MCF 10A (cell line): ENCODE results near the gene PRRG4. TPM values are rescaled to one million over a fixed set of nuclear protein-coding genes. Genes with fewer than 3 reads are reported as not detected.
A peak's percentile ranks its signal among the peaks of the same experiment; 100 is the strongest.
"Not testable (repeated sequence)": the region's sequence is repeated elsewhere in the genome, so short reads cannot be mapped to it uniquely, and the experiment has no call there.

Source experiments
- BruUV-seq: library from RNA; stranded (reverse); fragments of 400-500 nt; replicated peaks from 2 replicates; lab custom pipeline; 2021; lab: Mats Ljungman, UMichigan
- CTCF ChIA-PET: fragments of 300-600 bp; sonication (Branson Sonifier 250); formaldehyde crosslinking; extraction: SDS; loops from one replicate; lab custom pipeline; 2021; ENCODE audit warnings: antibody characterized with exemption, inconsistent platforms; lab: Yijun Ruan, JAX
- POLR2A ChIA-PET: fragments of 300-600, 350-650 bp; sonication (Branson Sonifier 250); formaldehyde crosslinking; extraction: SDS; loops from one replicate; lab custom pipeline; 2020; ENCODE audit warnings: antibody characterized with exemption, inconsistent platforms; lab: Yijun Ruan, JAX
- DNase-seq: peaks from one replicate; pipeline ENCODE4 v3.0.0-alpha.2; 2018; ENCODE audit not compliant: unreplicated experiment
- H3K27ac Mint-ChIP-seq: one replicate; pipeline ENCODE4 v1.8.0; 2022; ENCODE audit warnings: mild to moderate bottlenecking, low read depth, mixed read lengths; ENCODE audit not compliant: unreplicated experiment
- H3K27me3 Mint-ChIP-seq: one replicate; pipeline ENCODE4 v1.8.0; 2022; ENCODE audit warnings: mixed read lengths; ENCODE audit not compliant: insufficient read depth, unreplicated experiment
- H3K36me3 Mint-ChIP-seq: one replicate; pipeline ENCODE4 v1.8.0; 2022; ENCODE audit warnings: mild to moderate bottlenecking, moderate library complexity, mixed read lengths; ENCODE audit not compliant: insufficient read depth, unreplicated experiment
- H3K4me1 Mint-ChIP-seq: one replicate; pipeline ENCODE4 v1.8.0; 2022; ENCODE audit warnings: mixed read lengths; ENCODE audit not compliant: insufficient read depth, unreplicated experiment
- H3K4me3 Mint-ChIP-seq: one replicate; pipeline ENCODE4 v1.8.0; 2022; ENCODE audit warnings: mild to moderate bottlenecking, moderate library complexity, mixed read lengths; ENCODE audit not compliant: unreplicated experiment
- H3K9me3 Mint-ChIP-seq: one replicate; pipeline ENCODE4 v1.8.0; 2022; ENCODE audit warnings: mixed read lengths; ENCODE audit not compliant: unreplicated experiment
- intact Hi-C: fragments of 100-400 bp; cut with micrococcal nuclease; formaldehyde crosslinking; loops from 2 replicates; pipeline ENCODE4 v1.14.1; 2022
- total RNA-seq: library from RNA; stranded (reverse); gene quantifications from 2 replicates; pipeline ENCODE4 v1.2.3, GENCODE V29; 2022
- TF ChIP-seq, protein P1 (sequence below): fragments of 200-600 bp; IDR thresholded peaks from one replicate; pipeline ENCODE4 v1.8.0; 2022; ENCODE audit warnings: antibody characterized with exemption, mild to moderate bottlenecking; ENCODE audit not compliant: unreplicated experiment

PRRG4 gene
- total RNA-seq, 1 experiment from 2014 or later, result 1.1 TPM

DNA sequence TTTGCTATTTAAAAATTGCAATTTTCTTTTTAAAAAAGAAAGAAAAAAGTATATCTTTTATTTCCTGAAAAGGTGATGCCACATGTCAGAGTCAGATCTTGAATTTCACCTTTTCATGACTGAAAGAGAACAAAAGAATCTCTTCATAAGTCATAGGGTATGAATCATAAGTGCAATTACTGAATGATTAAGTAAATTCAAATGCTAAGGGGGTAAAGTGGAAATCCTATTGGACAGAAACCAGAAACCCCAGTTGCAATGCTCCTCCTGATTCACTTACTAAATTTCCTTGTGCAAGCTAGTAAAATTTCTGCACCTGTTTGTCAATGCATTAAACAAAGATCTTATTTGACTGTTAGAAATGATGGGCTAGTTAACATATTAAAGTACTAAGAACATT, 8.2 kb upstream of the PRRG4 start:
- no TSS peak for BruUV-seq
- peak; percentile 74 for DNase-seq
- Mint-ChIP-seq H3K36me3 (no peaks in the 10 kb centered on the region), H3K27me3 (no peaks in the 10 kb centered on the region), H3K9me3 (no peaks in the 10 kb centered on the region), H3K4me1 (peaks cover 18% of the 10 kb centered on the region), H3K4me3 (no peak overlapping the region), H3K27ac (no peak overlapping the region)
- TF ChIP-seq, protein P1, sequence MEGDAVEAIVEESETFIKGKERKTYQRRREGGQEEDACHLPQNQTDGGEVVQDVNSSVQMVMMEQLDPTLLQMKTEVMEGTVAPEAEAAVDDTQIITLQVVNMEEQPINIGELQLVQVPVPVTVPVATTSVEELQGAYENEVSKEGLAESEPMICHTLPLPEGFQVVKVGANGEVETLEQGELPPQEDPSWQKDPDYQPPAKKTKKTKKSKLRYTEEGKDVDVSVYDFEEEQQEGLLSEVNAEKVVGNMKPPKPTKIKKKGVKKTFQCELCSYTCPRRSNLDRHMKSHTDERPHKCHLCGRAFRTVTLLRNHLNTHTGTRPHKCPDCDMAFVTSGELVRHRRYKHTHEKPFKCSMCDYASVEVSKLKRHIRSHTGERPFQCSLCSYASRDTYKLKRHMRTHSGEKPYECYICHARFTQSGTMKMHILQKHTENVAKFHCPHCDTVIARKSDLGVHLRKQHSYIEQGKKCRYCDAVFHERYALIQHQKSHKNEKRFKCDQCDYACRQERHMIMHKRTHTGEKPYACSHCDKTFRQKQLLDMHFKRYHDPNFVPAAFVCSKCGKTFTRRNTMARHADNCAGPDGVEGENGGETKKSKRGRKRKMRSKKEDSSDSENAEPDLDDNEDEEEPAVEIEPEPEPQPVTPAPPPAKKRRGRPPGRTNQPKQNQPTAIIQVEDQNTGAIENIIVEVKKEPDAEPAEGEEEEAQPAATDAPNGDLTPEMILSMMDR, result no peak
- POLR2A ChIA-PET, result interaction anchor here (1.0 to 1.4 kb wide), 4 partner anchors 9 to 240 kb away, joined by 3 to 5 read pairs (median 4); partner anchors contain the start of gene QSER1
- CTCF ChIA-PET, result interaction anchor here (0.6 to 0.9 kb wide), 3 partner anchors 66 to 96 kb away, joined by 3 read pairs; no protein-coding TSS in a partner anchor
- intact Hi-C loops, result no loop called here

DNA sequence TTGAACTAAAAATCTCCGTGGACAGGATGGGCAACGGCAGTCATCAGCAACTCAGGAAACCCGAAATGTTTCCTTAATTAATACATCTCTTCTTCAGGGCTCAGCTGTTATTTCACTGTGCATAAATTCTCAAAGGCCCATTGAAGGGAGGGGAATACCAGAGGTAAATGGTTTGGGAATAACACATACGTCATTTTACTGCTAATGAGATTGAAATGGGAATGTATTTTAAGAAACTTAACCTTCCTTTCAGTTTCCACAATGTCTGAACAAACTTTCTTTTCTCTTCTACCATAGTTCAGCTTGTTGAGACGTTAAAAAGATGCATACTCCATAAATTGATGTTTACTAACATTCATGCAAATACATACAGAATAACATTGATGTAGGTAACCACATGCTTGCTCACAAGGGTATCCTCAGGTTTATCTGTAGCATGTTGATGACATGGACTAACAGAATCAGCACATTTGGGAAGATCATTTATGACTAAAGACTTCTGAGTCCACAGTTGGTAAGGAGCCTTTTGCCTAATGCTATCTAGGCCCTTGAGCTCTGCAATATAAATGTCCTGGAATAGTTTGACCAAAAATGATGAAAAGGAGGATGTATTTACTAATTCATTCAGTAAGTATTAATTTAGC, 7.7 kb upstream of the PRRG4 start:
- Mint-ChIP-seq H3K9me3 (no peaks in the 10 kb centered on the region), H3K27me3 (no peaks in the 10 kb centered on the region), H3K36me3 (no peaks in the 10 kb centered on the region), H3K4me3 (no peak overlapping the region), H3K27ac (no peak overlapping the region), H3K4me1 (peaks cover 18% of the 10 kb centered on the region)
- CTCF ChIA-PET, result interaction anchor here (0.6 to 0.9 kb wide), 3 partner anchors 65 to 96 kb away, joined by 3 read pairs; no protein-coding TSS in a partner anchor
- intact Hi-C loops, result no loop called here
- BruUV-seq, result no TSS peak
- no peak for DNase-seq
- TF ChIP-seq, protein P1, result no peak
- POLR2A ChIA-PET, result interaction anchor here (1.0 to 1.1 kb wide), 3 partner anchors 70 to 239 kb away, joined by 3 to 4 read pairs (median 3); partner anchors contain the start of gene QSER1

DNA sequence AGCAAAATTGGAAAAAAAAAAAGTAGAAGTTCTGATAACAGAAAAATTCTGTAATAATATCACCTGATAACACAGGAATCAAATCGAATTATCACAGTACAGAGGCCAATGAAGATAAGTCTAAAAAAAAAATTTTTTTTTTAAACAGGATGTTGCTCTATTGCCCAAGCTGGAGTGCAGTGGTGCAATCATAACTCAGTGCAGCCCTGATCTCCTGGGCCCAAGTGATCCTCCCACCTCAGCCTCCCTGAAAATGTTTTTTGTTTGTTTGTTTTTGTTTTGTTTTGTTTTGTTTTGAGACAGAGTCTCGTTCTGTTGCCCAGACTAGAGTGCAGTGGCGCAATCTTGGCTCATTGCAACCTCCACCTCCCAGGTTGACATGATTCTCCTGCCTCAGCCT, 6.1 kb upstream of the PRRG4 start:
- peak; percentile 27 for DNase-seq
- H3K27ac Mint-ChIP-seq, H3K36me3 Mint-ChIP-seq, POLR2A ChIA-PET, H3K4me3 Mint-ChIP-seq, intact Hi-C loops, BruUV-seq, H3K9me3 Mint-ChIP-seq, H3K27me3 Mint-ChIP-seq: not testable (repeated sequence)
- CTCF ChIA-PET, result interaction anchor here (0.6 to 1.0 kb wide), 2 partner anchors 116 to 189 kb away, joined by 3 read pairs; no protein-coding TSS in a partner anchor
- H3K4me1 Mint-ChIP-seq, result peaks cover 18% of the 10 kb centered on the region

DNA sequence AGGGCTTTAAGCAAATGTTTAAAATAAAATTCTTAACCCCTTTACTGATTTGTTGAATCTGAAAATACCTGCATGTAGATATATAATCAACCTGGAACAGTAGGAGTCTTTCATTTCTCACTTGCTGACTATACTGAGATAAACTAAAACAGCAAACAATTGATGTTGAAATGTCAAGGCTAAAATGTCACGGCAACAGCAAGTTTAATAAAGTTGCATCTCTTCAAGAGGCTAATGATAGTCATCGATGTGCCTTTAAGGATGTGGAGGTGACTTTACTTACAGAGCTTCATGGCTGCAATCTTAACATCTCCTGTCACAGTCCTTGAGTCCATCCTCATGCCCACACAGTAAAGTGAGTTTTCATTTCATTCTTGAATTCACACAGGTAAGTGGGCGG, 3.6 kb upstream of the PRRG4 start:
- ChIA-PET POLR2A (interaction anchor here (1.4 to 9.1 kb wide), 2 partner anchors 12 to 68 kb away, joined by 3 to 76 read pairs; partner anchors contain the start of gene QSER1), CTCF (interaction anchor here (0.7 to 1.5 kb wide), 3 partner anchors 16 to 101 kb away, joined by 4 to 8 read pairs (median 6); no protein-coding TSS in a partner anchor)
- intact Hi-C loops, result loop anchor here (5.0 kb wide), 1 partner anchor 66 kb away; the partner anchor contains the start of gene QSER1
- Mint-ChIP-seq H3K4me3 (no peak overlapping the region), H3K4me1 (peaks cover 12% of the 10 kb centered on the region), H3K27ac (no peak overlapping the region), H3K36me3 (no peaks in the 10 kb centered on the region), H3K27me3 (no peaks in the 10 kb centered on the region), H3K9me3 (no peaks in the 10 kb centered on the region)
- TF ChIP-seq, protein P1, result no peak
- DNase-seq, result no peak
- no TSS peak for BruUV-seq
